ENCODE measurements around the gene MYO7B.

The MYO7B gene

GRCh38 chr2:127626917-127627739, 91.6 kb downstream of the MYO7B start:
- H3K9me3 ChIP-seq = no peaks in the 10 kb centered on the region
- H3K4me2 ChIP-seq = peak overlapping the region; percentile 99
- peaks cover 99% of the 10 kb centered on the region for H3K4me1 ChIP-seq
- H4K20me1 ChIP-seq = no peaks in the 10 kb centered on the region
- H3K9ac ChIP-seq = no peak overlapping the region
- no peaks in the 10 kb centered on the region for H3K36me3 ChIP-seq
- H3K4me3 ChIP-seq = peak overlapping the region; percentile 29
- TF ChIP-seq Cebpa-rat (IDR thresholded peaks at IDR 0.05) = no peak
- H3K27ac ChIP-seq = peak overlapping the region; percentile 61
- H3K27me3 ChIP-seq = no peaks in the 10 kb centered on the region

DNA sequence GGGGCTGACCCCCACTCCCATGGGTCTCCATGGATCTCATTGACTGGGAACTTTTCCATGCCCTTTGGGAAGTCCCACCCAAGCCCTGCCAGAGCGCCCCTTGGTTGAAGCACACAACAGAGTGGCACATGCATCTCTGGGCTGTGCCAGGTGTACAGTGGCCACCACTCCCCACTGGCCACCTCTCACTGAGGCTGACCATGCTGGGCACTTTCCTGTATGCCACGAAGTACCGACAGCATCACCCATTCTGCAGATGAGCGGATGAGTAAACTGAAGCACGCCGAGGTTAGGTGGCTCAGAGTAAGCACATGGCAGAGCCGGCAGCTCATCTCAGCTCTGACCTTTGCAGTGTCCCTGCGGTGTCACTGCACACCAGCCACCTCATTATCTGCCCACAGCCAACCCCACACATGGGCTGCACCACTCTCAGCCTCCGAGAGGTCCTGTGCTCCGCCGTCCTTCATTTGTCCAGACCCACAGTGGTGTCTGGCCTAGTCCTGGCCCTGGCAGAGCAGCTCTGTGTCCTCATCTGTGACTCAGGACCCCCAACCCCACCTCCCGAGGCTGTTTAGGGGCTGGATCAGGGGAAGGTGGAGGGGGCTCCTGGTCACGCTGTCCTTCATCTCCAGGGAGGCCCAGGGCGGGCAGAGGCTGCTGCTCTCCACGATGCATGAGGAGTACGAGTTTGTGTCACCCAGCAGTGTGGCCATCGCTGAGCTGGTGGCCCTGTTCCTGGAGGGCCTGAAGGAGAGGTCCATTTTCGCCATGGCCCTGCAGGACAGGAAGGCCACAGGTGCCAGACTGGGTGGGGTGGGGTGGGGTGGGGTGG, 92.5 kb downstream of the MYO7B start:
- Histone ChIP-seq H3K27me3 (no peaks in the 10 kb centered on the region), H3K27ac (peak overlapping the region; percentile 61; the same call in 1 of the 2 replicates), H4K20me1 (no peaks in the 10 kb centered on the region), H3K4me3 (no peak overlapping the region), H3K4me2 (peak overlapping the region; percentile 99), H3K9ac (no peak overlapping the region), H3K9me3 (no peaks in the 10 kb centered on the region), H3K4me1 (peaks cover 99% of the 10 kb centered on the region), H3K36me3 (no peaks in the 10 kb centered on the region)
- TF ChIP-seq Cebpa-rat (IDR thresholded peaks at IDR 0.05) = no peak

DNA sequence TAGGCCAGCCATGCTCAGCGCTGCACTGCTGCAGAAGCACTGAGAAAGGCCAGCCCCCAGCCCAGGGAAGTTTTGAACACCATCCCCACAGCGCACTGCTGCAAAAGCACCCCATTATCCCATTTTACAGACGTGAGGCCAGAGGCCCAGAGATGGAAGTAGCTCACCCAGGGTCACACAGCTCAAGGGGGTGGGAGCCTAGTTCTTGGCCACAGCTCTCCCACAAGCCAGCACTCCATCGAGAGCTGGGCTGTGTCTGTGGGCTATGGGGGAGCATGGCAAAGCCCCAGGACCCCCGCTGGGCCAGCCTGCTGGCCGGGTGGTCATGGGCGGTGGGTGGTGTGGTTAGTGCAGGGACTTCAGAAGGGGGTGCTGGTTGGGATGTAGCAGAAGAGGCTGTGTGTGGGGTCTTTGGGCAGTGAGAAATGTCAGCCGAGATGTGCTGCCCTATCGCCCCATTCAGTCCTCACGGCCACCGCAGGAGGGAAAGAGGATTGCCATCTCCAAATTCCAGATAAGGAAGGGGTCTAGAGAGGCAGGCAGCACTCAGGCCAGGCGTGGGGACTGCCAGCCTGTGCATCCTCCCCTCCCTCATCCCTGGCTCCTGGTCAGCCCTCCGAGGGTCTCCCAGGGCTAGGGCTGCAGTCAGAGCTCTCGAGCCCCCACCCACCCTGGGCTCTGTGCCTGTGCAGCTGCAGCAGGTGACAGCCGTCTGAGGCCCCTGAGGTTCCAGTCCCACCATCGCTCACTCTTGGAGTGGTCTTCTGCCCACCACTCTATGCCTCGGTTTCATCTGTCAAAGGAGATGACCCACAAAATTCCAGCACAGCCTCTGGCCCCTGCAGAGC, 93.5 kb downstream of the MYO7B start:
- H4K20me1 ChIP-seq = no peaks in the 10 kb centered on the region

GRCh38 chr2:127629637-127630036, 94.2 kb downstream of the MYO7B start:
- H3K27ac ChIP-seq = no peak overlapping the region
- no peak overlapping the region for H3K4me3 ChIP-seq
- no peaks in the 10 kb centered on the region for H3K36me3 ChIP-seq
- H3K9ac ChIP-seq = no peak overlapping the region; the same call in 1 of the 2 replicates
- no peak for TF ChIP-seq Cebpa-rat (IDR thresholded peaks at IDR 0.05)
- peak overlapping the region; percentile 99 for H3K4me2 ChIP-seq
- no peaks in the 10 kb centered on the region for H3K9me3 ChIP-seq
- H3K27me3 ChIP-seq = no peaks in the 10 kb centered on the region
- peaks cover 99% of the 10 kb centered on the region for H3K4me1 ChIP-seq
- H4K20me1 ChIP-seq = no peaks in the 10 kb centered on the region

More for the DNA sequence above, 93.5 kb downstream of the MYO7B start:
- Histone ChIP-seq H3K36me3 (no peaks in the 10 kb centered on the region), H3K4me3 (no peak overlapping the region), H3K27ac (no peak overlapping the region), H3K9me3 (no peaks in the 10 kb centered on the region), H3K27me3 (no peaks in the 10 kb centered on the region), H3K4me1 (peaks cover 99% of the 10 kb centered on the region), H3K9ac (no peak overlapping the region; the same call in 1 of the 2 replicates), H3K4me2 (peak overlapping the region; percentile 99)
- no peak for TF ChIP-seq Cebpa-rat (IDR thresholded peaks at IDR 0.05)

DNA sequence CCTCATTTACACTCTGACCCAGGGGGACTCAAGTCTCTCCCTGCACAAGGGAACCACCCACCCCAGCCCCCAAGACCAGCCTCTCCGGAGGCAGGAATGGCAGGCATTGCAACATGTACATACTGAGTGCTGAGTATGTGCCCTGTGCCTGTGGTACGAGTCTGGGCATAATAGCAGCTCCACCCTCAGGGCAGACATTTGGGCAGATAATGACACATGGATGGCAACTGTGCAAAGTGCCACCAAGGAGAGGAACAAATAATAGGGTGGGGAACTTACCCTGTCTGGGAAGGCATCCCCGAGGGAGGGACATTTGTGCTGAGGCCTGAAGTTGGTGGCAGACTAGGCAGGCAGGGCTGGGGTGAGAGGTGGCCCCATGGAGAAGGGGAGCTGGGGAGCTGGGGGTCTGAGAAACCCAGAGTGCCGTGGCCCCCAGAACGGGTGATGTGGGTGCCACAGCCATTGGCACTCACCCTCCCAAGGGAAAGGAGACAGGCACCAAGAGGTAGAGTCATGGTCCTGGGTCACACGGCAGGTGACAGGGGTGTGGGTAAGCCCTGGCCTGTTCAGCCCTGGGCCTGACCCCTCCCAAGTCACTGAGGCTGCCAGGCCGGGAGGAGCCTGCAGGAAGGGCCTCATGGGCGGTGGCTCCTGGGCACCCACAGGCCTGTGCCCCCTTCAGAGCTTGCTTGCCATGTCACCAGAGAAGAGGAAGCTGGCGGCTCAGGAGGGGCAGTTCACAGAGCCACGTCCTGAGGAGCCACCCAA, 94.8 kb downstream of the MYO7B start:
- H3K9ac ChIP-seq = peak overlapping the region; percentile 32; the same call in 1 of the 2 replicates
- no peaks in the 10 kb centered on the region for H4K20me1 ChIP-seq
- H3K4me3 ChIP-seq = no peak overlapping the region
- no peaks in the 10 kb centered on the region for H3K9me3 ChIP-seq
- no peaks in the 10 kb centered on the region for H3K27me3 ChIP-seq
- no peaks in the 10 kb centered on the region for H3K36me3 ChIP-seq
- TF ChIP-seq Cebpa-rat (IDR thresholded peaks at IDR 0.05) = no peak
- peak overlapping the region; percentile 97 for H3K27ac ChIP-seq
- peaks cover 99% of the 10 kb centered on the region for H3K4me1 ChIP-seq
- H3K4me2 ChIP-seq = peak overlapping the region; percentile 99

GRCh38 chr2:127630864-127631540, 95.5 kb downstream of the MYO7B start:
- peaks cover 99% of the 10 kb centered on the region for H3K4me1 ChIP-seq
- H3K4me3 ChIP-seq = no peak overlapping the region
- no peaks in the 10 kb centered on the region for H4K20me1 ChIP-seq
- TF ChIP-seq Cebpa-rat (IDR thresholded peaks at IDR 0.05) = no peak
- peak overlapping the region; percentile 32; the same call in 1 of the 2 replicates for H3K9ac ChIP-seq
- no peaks in the 10 kb centered on the region for H3K36me3 ChIP-seq
- H3K4me2 ChIP-seq = peak overlapping the region; percentile 99
- H3K27ac ChIP-seq = peak overlapping the region; percentile 97
- no peaks in the 10 kb centered on the region for H3K27me3 ChIP-seq
- H3K9me3 ChIP-seq = no peaks in the 10 kb centered on the region

- H3K4me1 ChIP-seq = peaks cover 99% of the 10 kb centered on the region
- H3K27me3 ChIP-seq = no peaks in the 10 kb centered on the region
- H3K36me3 ChIP-seq = no peaks in the 10 kb centered on the region
- H4K20me1 ChIP-seq = no peaks in the 10 kb centered on the region
- H3K9ac ChIP-seq = peak overlapping the region; percentile 73; the same call in 1 of the 2 replicates
- no peak overlapping the region; the same call in 1 of the 2 replicates for H3K4me3 ChIP-seq
- TF ChIP-seq Cebpa-rat (IDR thresholded peaks at IDR 0.05) = no peak
- peak overlapping the region; percentile 99 for H3K4me2 ChIP-seq
- no peaks in the 10 kb centered on the region for H3K9me3 ChIP-seq
- peak overlapping the region; percentile 97 for H3K27ac ChIP-seq
These were observed 96.1 kb downstream of the MYO7B start for GRCh38 chr2:127631541-127631996.

DNA sequence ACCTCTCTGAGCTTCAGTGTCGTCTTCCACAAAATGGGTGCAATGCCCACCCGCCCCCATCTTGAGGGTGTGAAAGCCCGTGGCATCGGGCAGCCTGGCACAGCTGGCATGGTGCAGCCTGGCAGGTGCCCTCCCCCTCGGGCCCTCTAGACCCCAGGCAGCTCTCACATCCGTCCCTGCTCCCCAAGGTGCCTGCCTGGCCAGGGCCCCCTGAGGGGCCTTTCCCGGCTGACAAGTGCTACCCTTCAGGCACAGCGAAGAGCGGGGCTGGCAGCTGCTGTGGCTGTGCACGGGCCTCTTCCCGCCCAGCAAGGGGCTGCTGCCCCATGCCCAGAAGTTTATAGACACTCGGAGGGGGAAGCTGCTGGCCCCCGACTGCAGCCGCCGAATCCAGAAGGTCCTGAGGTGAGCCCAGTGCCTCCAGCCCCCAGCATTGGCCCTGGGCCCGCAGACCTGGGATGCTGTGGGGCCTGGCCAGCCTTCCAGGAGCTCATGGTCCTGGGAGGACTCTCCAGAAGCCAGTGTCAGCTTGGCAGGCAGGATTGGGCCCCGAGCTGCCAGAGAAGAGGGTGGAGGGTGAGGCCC, 96.6 kb downstream of the MYO7B start:
- Histone ChIP-seq H4K20me1 (no peaks in the 10 kb centered on the region), H3K4me1 (peaks cover 99% of the 10 kb centered on the region), H3K36me3 (no peaks in the 10 kb centered on the region), H3K27me3 (no peaks in the 10 kb centered on the region), H3K4me3 (peak overlapping the region; percentile 13; the same call in 1 of the 2 replicates), H3K9ac (peak overlapping the region; percentile 73), H3K4me2 (peak overlapping the region; percentile 99), H3K27ac (peak overlapping the region; percentile 97), H3K9me3 (no peaks in the 10 kb centered on the region)
- TF ChIP-seq Cebpa-rat (IDR thresholded peaks at IDR 0.05) = no peak

All from BLaER1 (cell line).